HFF-Myc (cell line): ENCODE results near the gene MON1B.
"Not testable (repeated sequence)": the region's sequence is repeated elsewhere in the genome, so short reads cannot be mapped to it uniquely, and the experiment has no call there.

Experiments used
- DNase-seq: peaks from one replicate; pipeline ENCODE4 v3.0.0-alpha.2; 2011; ENCODE audit warnings: low read depth; ENCODE audit errors: extremely low read depth
- H3K4me3 ChIP-seq: replicated peaks from 2 replicates; pipeline ENCODE4 v1.5.1; 2011; ENCODE audit warnings: low read depth, mild to moderate bottlenecking, control low read depth, low read length
- TF ChIP-seq, protein P1 (sequence below): IDR thresholded peaks from 2 replicates; pipeline ENCODE4 v1.5.1; 2012; ENCODE audit warnings: mild to moderate bottlenecking, low read depth, low read length, control low read depth; ENCODE audit errors: missing control alignments

The MON1B gene

DNA sequence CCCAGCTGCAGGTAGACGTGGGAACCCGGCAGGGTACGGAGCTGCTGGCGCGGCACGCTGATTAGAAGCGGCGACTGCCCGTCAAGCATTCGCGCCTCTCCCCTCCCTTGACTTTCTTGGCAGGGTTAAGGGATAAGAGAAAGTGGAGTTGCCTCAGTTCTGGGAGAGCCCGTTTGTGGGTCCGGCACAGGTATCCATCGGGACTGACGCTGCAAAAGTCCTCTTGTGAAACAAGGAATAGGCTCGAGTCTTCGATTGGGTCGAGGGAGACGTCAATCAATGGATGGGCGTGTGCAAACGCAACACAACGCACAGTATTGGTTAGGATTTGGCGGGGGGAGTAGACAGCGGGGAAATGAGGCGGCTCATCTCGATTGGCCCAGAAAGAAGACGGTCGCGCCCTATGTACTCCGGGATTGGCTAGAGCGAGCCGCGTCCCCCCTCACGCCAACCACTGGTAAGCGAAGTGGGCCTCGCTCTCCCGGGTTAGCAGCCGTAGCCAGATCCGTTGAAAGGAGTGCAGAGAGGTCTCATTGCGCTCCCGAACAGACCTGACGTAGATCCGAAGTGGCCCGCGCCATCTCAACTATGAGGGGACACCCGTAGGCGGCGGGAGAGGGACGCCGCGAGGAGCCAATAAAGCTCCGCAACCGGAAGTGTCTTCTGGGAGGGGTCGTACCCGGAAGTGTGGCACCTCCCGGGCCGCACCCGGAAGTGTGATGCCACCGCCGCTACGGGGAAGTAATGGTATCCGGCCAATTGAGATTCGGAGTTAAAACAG, at the start of gene MON1B:
TSS of gene MON1B (plus strand) at position 713 of the 781 bp plus-strand sequence. CDS start 296 bp downstream, outside the sequence.
- TF ChIP-seq, protein P1, sequence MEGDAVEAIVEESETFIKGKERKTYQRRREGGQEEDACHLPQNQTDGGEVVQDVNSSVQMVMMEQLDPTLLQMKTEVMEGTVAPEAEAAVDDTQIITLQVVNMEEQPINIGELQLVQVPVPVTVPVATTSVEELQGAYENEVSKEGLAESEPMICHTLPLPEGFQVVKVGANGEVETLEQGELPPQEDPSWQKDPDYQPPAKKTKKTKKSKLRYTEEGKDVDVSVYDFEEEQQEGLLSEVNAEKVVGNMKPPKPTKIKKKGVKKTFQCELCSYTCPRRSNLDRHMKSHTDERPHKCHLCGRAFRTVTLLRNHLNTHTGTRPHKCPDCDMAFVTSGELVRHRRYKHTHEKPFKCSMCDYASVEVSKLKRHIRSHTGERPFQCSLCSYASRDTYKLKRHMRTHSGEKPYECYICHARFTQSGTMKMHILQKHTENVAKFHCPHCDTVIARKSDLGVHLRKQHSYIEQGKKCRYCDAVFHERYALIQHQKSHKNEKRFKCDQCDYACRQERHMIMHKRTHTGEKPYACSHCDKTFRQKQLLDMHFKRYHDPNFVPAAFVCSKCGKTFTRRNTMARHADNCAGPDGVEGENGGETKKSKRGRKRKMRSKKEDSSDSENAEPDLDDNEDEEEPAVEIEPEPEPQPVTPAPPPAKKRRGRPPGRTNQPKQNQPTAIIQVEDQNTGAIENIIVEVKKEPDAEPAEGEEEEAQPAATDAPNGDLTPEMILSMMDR = no peak
- H3K4me3 ChIP-seq = peak within 1 kb of the TSS; percentile 78
- DNase-seq = peak; percentile 91

DNA sequence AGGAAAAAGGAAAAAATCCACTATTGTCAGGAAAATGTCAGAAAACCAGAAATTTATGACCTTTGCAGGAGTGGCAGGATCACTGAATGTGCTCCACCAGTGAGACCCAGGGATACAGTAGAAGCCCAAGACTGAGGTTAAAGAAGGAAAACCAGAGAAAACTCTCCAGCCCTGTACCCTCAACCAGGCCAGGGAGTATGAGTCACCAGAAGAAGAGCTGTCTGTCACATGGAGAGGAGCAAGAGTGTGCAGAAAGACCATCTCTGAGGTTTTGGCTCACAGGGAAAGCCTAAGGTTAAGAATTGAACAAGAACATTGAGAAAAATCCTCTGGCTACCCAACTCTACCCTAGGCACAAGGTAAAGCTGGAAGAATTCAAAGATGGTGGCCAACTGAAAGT, 47.6 kb upstream of the MON1B start:
- no peak for DNase-seq
- no peak overlapping the region for H3K4me3 ChIP-seq
- TF ChIP-seq, protein P1 = no peak

DNA sequence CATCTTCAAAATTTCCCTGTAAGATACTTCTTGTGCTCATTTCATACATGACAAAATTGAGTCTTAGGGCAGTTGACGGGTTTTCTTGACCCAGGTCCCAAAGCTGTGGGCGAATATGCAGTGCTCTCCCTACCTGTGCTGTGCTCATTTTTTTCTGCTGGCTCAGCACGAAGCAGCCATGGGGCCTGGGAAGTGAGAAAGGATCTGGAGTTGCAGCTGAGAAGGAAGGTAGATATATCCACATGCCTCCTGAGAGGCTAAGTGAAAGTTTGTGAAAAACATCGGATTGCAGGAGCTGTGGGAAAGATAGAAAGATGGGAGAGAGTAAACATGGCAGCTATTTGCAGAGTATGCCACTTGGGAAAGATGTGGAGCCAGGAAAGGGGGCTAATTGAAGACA, 42.9 kb upstream of the MON1B start:
- H3K4me3 ChIP-seq = no peak overlapping the region
- TF ChIP-seq, protein P1 = no peak
- DNase-seq = no peak

DNA sequence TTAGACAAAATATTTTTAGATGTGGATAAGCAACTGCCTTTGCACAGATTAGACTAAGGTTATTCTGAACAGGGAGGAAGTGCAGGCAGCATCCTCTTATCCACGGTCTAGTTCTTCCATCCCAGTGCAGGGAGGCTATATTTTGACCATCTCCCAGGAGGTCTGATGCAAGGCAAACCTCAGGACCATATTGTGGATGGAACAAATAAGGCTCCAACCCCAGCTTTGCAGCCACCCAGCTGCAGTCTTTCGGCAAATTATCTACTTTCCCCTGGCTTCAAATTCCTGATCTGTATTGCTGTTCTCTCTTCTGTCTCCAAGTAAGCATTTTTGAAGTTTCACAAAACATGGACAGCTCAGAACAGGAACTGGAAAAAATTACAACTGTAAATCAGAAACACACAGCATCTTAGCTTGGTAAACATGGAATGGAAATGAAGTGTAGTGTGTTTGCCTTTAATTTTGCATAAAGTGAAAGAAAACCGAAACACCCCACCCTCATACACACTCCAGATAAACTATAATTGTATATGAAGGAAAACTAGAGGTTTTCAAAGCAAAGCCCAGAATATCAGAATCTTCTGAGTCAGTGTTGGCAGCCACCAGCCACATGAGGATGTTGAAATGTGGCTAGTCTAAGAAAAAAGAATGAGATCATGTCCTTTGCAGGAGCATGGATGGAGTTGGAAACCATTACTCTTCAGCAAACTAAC, 33.5 kb upstream of the MON1B start:
- TF ChIP-seq, protein P1 = no peak
- DNase-seq = no peak
- H3K4me3 ChIP-seq = no peak overlapping the region

DNA sequence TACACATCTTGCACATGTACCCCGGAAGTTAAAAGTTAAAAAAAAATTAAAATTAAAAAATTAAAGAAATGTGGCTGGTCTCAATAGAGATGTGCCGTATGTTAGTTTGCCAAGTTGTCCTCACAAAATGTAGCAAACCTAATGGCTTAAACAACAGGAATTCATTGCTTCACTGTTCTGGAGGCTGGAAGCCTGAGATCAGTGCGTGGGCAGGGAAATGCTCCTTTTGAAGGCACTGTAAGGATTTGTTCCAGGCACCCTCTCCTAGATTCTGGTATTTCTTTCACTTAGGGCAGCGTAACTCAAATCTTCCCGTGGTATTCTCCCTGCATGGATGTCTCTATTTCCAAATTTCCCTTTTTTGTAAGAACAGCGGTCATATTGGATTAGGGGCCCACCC, 32.7 kb upstream of the MON1B start:
- DNase-seq = no peak
- no peak overlapping the region for H3K4me3 ChIP-seq
- TF ChIP-seq, protein P1 = no peak

DNA sequence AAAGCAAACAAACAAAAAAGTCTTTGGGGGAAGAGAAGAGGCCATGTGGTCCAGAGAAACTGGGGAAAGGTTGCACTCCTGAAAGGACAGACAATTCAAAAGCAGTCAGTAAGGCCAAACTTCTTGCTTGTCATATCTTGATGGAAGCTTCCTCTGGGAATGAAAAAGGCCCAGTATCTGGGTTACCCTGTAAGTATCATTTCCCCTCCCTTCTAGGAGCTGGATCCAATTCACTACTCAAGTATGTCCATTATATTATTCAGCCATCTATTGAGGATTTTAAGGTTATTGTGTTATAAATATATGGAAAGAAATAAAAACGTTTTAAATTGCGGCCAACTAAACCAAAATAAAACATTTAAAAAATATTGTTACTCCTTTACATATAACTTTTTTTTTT, 26.0 kb upstream of the MON1B start:
- DNase-seq = no peak
- no peak overlapping the region for H3K4me3 ChIP-seq
- TF ChIP-seq, protein P1 = no peak

DNA sequence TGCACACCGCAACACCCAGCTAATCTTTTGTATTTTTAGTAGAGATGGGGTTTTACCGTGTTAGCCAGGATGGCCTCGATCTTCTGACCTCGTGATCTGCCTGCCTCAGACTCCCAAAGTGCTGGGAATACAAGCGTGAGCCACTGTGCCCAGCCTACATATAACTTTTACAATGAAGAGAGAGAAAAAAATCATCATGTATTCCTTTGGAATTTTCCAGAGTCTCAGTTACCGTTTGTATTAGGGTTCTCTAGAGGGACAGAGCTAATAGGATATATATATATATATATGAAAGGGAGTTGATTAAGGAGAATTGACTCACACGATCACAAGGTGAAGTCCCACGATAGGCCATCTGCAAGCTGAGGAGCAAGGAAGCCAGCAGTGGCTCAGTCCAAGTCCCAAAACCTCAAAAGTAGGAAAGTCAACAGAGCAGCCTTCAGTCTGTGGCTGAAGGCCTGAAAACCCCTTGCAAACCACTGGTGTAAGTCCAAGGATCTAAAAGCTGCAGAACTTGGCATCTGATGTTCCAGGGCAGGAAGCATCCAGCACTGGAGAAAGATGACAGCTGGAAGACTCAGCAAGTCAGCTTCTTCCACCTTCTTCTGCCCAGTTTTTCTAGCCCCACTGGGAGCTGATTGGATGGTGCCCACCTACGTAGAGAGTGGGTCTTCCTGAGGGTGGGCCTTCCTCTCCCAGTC, 25.3 kb upstream of the MON1B start:
- not testable (repeated sequence) for H3K4me3 ChIP-seq, DNase-seq
